ENCODE data around the gene TIMP3.
A peak's percentile ranks its signal among the peaks of the same experiment; 100 is the strongest.

TIMP3 gene

DNA sequence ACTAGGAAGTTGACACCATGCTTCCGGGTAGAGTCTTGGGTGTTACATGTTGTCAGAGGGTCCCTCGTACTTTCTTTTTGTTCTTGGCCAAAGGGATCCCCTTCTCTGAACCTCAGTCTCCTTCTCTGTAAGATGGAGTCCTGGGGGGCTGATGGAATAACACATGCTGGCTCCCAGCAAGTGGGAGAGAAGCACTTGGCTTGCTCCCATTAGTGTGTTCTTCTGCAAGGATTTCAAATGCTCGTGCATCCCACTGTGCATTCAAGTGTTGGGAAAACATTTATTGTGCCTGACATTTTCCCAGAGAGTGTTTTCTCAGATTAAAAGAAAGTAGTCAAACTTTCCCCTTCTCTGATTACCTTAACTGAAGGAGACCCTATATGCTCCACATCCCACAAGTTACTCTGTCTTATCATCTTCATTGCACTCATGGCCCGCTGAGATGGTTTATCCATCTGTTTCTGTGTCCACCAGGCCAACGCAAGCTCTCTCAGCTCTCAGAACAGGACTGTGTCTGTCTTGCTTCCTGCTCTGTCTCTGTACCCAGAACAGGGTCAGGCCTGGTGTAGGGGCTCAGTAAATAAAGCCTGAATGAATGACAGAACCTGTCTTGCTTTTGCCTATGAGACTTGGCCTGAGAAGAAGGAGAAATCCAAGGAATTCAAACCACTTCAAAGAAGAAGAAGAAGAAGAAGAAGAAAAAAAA is 16.0 kb upstream of the TIMP3 start:
- no peak overlapping the region for H3K4me3 ChIP-seq (replicated peaks in 1 of 2; ENCODE audit: low read depth in 2 of 2, low read length in 2 of 2)
- no peak for DNase-seq (ENCODE audit: low read depth in 2 of 2)
- TF ChIP-seq, protein P1, sequence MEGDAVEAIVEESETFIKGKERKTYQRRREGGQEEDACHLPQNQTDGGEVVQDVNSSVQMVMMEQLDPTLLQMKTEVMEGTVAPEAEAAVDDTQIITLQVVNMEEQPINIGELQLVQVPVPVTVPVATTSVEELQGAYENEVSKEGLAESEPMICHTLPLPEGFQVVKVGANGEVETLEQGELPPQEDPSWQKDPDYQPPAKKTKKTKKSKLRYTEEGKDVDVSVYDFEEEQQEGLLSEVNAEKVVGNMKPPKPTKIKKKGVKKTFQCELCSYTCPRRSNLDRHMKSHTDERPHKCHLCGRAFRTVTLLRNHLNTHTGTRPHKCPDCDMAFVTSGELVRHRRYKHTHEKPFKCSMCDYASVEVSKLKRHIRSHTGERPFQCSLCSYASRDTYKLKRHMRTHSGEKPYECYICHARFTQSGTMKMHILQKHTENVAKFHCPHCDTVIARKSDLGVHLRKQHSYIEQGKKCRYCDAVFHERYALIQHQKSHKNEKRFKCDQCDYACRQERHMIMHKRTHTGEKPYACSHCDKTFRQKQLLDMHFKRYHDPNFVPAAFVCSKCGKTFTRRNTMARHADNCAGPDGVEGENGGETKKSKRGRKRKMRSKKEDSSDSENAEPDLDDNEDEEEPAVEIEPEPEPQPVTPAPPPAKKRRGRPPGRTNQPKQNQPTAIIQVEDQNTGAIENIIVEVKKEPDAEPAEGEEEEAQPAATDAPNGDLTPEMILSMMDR (IDR thresholded peaks at IDR 0.05; ENCODE audit: low read depth, low read length): no peak

- TF ChIP-seq, protein P1 (IDR thresholded peaks at IDR 0.05; ENCODE audit: low read depth, low read length): no peak
- H3K4me3 ChIP-seq (replicated peaks in 1 of 2; ENCODE audit: low read depth in 2 of 2, low read length in 2 of 2): no peak overlapping the region
- no peak for DNase-seq (ENCODE audit: low read depth in 2 of 2)
These were observed 15.5 kb upstream of the TIMP3 start for GRCh38 chr22:32786027-32786418.

DNA sequence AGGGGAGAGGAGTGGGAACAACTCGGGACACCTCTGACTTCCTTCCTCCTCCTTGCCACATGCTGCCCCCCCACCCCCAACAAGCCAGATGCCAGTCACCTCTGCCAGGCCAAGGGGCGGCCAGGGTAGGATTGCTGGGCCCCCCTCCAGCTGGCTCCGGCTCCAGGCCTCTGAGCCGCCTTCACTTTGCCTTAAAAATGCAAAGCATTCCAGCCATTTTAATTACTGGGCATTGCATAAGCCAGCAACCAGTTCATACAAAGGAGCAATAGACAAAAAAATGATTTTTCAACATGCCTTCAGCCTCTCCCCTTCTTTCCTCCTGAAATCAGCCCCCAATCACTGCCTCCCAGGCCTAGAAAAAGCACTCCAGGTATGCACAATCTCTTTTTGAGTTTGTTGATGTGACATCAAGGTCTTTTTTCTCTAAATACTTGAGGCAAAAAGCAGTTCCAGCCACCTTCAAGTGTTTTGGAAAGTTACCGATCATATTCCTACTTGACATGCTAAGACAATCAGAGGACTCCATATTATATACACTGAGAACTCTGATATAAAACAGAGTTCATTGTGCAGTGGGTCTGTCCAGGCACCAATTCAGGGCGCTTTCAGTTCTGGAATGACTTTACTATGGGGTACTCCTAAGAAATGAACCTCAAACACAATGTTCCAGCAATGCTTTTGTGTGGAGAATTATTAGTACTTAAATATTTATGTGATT is 12.4 kb upstream of the TIMP3 start:
- DNase-seq (ENCODE audit: low read depth in 2 of 2): peak; percentile 25 to 79
- TF ChIP-seq, protein P1 (IDR thresholded peaks at IDR 0.05; ENCODE audit: low read depth, low read length): no peak
- no peak overlapping the region for H3K4me3 ChIP-seq (replicated peaks in 1 of 2; ENCODE audit: low read depth in 2 of 2, low read length in 2 of 2)

GRCh38 chr22:32789797-32790620 is 11.5 kb upstream of the TIMP3 start:
- TF ChIP-seq, protein P1 (IDR thresholded peaks at IDR 0.05; ENCODE audit: low read depth, low read length): no peak
- H3K4me3 ChIP-seq (replicated peaks in 1 of 2; ENCODE audit: low read depth in 2 of 2, low read length in 2 of 2): no peak overlapping the region
- no peak for DNase-seq (ENCODE audit: low read depth in 2 of 2)

GRCh38 chr22:32791056-32791455 is 10.4 kb upstream of the TIMP3 start:
- H3K4me3 ChIP-seq (replicated peaks in 1 of 2; ENCODE audit: low read depth in 2 of 2, low read length in 2 of 2): no peak overlapping the region

DNA sequence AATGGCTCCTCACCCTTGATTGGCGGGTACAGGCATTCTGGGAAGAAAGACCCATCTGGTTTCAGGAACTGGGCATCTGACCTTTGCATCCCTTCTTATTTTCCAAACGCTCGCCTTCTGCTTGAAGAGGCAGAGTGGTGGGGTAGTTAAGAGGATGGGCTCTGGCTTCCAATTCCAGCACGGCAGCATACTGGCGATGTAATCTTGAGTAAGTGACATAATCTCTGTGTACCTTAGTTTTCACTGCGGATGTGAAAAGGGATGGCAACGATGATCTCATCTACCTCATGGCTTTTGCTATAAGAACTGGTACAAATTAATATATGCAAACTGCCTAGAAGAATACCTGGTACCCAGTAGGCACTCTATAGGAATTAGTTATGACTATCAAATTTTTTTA is 10.0 kb upstream of the TIMP3 start:
- no peak for DNase-seq (ENCODE audit: low read depth in 2 of 2)
- TF ChIP-seq, protein P1 (IDR thresholded peaks at IDR 0.05; ENCODE audit: low read depth, low read length): no peak
- no peak overlapping the region for H3K4me3 ChIP-seq (replicated peaks in 1 of 2; ENCODE audit: low read depth in 2 of 2, low read length in 2 of 2)

More at GRCh38 chr22:32791056-32791455, 10.4 kb upstream of the TIMP3 start:
- TF ChIP-seq, protein P1 (IDR thresholded peaks at IDR 0.05; ENCODE audit: low read depth, low read length): no peak
- DNase-seq (ENCODE audit: low read depth in 2 of 2): no peak
